Measurements from ENCODE around the gene ARL5A. TPM values are rescaled to one million over a fixed set of nuclear protein-coding genes. Genes with fewer than 3 reads are reported as not detected.
"Not testable (repeated sequence)": the region's sequence is repeated elsewhere in the genome, so short reads cannot be mapped to it uniquely, and the experiment has no call there.

The ARL5A gene
- total RNA-seq, 5 donors from 2014 or later (not counting 1 experiment from before 2014, with no cell fraction given), result 24.4 to 44.8 (median 35.1) TPM

- no peak for DNase-seq
- Histone ChIP-seq H3K9me3 (no peaks in the 10 kb centered on the region), H3K27ac (ENCODE audit: low read length) (no peak overlapping the region), H3K4me1 (ENCODE audit: control insufficient read depth in 1 of 2, extremely low read depth in 1 of 2, insufficient read depth in 2 of 2, low read length in 2 of 2) (no peaks in the 10 kb centered on the region), H3K4me3 (ENCODE audit: control insufficient read depth in 1 of 2, extremely low read depth in 1 of 2, low read length in 1 of 2) (no peak overlapping the region), H3K36me3 (ENCODE audit: control insufficient read depth in 2 of 2, extremely low read depth in 1 of 2, insufficient read depth in 1 of 2, low read length in 1 of 2) (peaks cover 0 to 3% of the 10 kb centered on the region in 2 donors), H3K27me3 (replicated peaks in 1 of 2; ENCODE audit: control insufficient read depth in 2 of 2, extremely low read depth in 1 of 2, insufficient read depth in 2 of 2, low read length in 1 of 2) (no peaks in the 10 kb centered on the region)
- H3K4me3 Mint-ChIP-seq, result no peak overlapping the region
- H3K27me3 Mint-ChIP-seq, result no peaks in the 10 kb centered on the region
- ChIA-PET POLR2A (no interaction called here), CTCF (no interaction called here)
- peaks cover 0 to 10% (median 0%) of the 10 kb centered on the region in 3 donors for H3K9me3 Mint-ChIP-seq
- no peak overlapping the region for H3K27ac Mint-ChIP-seq
- H3K4me1 Mint-ChIP-seq, result no peaks in the 10 kb centered on the region
- 85% methylated on average over 2 of the region's 4 CpGs for WGBS (ENCODE audit: insufficient coverage)
- ATAC-seq (replicated peaks in 1 of 4), result no peak
- peaks cover 35% of the 10 kb centered on the region for H3K36me3 Mint-ChIP-seq
Measured at GRCh38 chr2:151795646-151796240, 32.5 kb downstream of the ARL5A start.

DNA sequence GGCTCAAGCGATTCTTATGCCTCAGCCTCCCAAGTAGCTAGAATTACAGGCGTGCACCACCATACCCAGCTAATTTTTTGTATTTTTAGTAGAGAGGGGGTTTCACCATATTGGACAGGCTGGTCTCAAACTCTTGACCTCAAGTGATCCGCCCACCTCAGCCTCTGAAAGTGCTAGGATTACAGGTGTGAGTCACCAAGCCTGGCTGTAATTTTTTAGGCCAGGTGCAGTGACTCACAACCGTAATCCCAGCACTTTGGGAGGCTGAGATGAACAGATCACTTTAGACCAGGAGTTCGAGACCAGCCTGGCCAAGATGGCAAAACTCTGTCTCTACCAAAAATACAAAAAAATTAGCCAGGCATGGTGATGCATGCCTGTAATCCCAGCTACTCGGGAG is 33.8 kb downstream of the ARL5A start:
- H3K27ac Mint-ChIP-seq; H3K27me3 ChIP-seq (replicated peaks in 1 of 2; ENCODE audit: control insufficient read depth in 2 of 2, extremely low read depth in 1 of 2, insufficient read depth in 2 of 2, low read length in 1 of 2); H3K4me1 ChIP-seq (ENCODE audit: control insufficient read depth in 1 of 2, extremely low read depth in 1 of 2, insufficient read depth in 2 of 2, low read length in 2 of 2); H3K36me3 ChIP-seq (ENCODE audit: control insufficient read depth in 2 of 2, extremely low read depth in 1 of 2, insufficient read depth in 1 of 2, low read length in 1 of 2); H3K4me1 Mint-ChIP-seq; CTCF ChIA-PET; H3K9me3 Mint-ChIP-seq; H3K4me3 ChIP-seq (ENCODE audit: control insufficient read depth in 1 of 2, extremely low read depth in 1 of 2, low read length in 1 of 2); POLR2A ChIA-PET; H3K4me3 Mint-ChIP-seq; H3K27me3 Mint-ChIP-seq; H3K9me3 ChIP-seq; H3K27ac ChIP-seq (ENCODE audit: low read length); ATAC-seq (replicated peaks in 1 of 4); DNase-seq: not testable (repeated sequence)
- WGBS (ENCODE audit: insufficient coverage), result 95% methylated on average over 3 of the region's 6 CpGs
- H3K36me3 Mint-ChIP-seq, result peaks cover 35% of the 10 kb centered on the region

GRCh38 chr2:151793123-151793522 is 35.1 kb downstream of the ARL5A start:
- peaks cover 0 to 3% of the 10 kb centered on the region in 2 donors for H3K36me3 ChIP-seq (ENCODE audit: control insufficient read depth in 2 of 2, extremely low read depth in 1 of 2, insufficient read depth in 1 of 2, low read length in 1 of 2)
- Mint-ChIP-seq H3K27me3 (no peaks in the 10 kb centered on the region), H3K4me3 (no peak overlapping the region), H3K4me1 (no peaks in the 10 kb centered on the region), H3K36me3 (peaks cover 37% of the 10 kb centered on the region), H3K27ac (no peak overlapping the region), H3K9me3 (peaks cover 0 to 10% (median 0%) of the 10 kb centered on the region in 3 donors)
- H3K9me3 ChIP-seq, result no peaks in the 10 kb centered on the region
- DNase-seq (no peak), ATAC-seq (replicated peaks in 1 of 4) (no peak)
- H3K4me3 ChIP-seq (ENCODE audit: control insufficient read depth in 1 of 2, extremely low read depth in 1 of 2, low read length in 1 of 2), result no peak overlapping the region
- H3K4me1 ChIP-seq (ENCODE audit: control insufficient read depth in 1 of 2, extremely low read depth in 1 of 2, insufficient read depth in 2 of 2, low read length in 2 of 2), result no peaks in the 10 kb centered on the region
- H3K27me3 ChIP-seq (replicated peaks in 1 of 2; ENCODE audit: control insufficient read depth in 2 of 2, extremely low read depth in 1 of 2, insufficient read depth in 2 of 2, low read length in 1 of 2), result no peaks in the 10 kb centered on the region
- H3K27ac ChIP-seq (ENCODE audit: low read length), result no peak overlapping the region
- ChIA-PET CTCF (no interaction called here), POLR2A (no interaction called here)
- no CpG with 5 or more reads among the region's 3 CpGs for WGBS (ENCODE audit: insufficient coverage)

DNA sequence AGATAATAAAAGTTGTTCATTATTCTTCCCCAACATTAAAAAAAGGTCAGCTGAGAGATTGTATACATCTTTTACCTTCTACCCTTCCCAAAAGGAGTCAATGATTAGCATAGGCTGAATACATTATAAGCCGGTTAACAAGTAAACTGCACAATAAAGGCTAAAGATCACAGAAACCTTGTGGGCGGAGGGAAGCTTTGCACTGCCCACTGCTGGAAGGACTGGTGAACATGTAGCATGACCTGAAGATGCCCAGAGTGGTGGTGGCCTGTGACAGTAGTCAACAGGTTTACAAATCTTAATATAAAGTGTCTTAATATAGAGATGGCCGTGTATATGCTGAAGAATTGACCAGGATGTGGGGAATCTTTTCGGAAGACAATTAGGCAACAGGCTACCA is 35.6 kb downstream of the ARL5A start:
- WGBS (ENCODE audit: insufficient coverage), result 100% methylated on average over 1 of the region's 4 CpGs
- peaks cover 0 to 3% of the 10 kb centered on the region in 2 donors for H3K36me3 ChIP-seq (ENCODE audit: control insufficient read depth in 2 of 2, extremely low read depth in 1 of 2, insufficient read depth in 1 of 2, low read length in 1 of 2)
- H3K4me3 ChIP-seq (ENCODE audit: control insufficient read depth in 1 of 2, extremely low read depth in 1 of 2, low read length in 1 of 2), result no peak overlapping the region
- DNase-seq (no peak), ATAC-seq (replicated peaks in 1 of 4) (no peak)
- Mint-ChIP-seq H3K27ac (no peak overlapping the region), H3K27me3 (no peaks in the 10 kb centered on the region), H3K4me3 (no peak overlapping the region), H3K36me3 (peaks cover 37% of the 10 kb centered on the region), H3K9me3 (peaks cover 0 to 10% (median 0%) of the 10 kb centered on the region in 3 donors), H3K4me1 (no peaks in the 10 kb centered on the region)
- H3K9me3 ChIP-seq, result no peaks in the 10 kb centered on the region
- H3K4me1 ChIP-seq (ENCODE audit: control insufficient read depth in 1 of 2, extremely low read depth in 1 of 2, insufficient read depth in 2 of 2, low read length in 2 of 2), result no peaks in the 10 kb centered on the region
- CTCF ChIA-PET, result no interaction called here
- POLR2A ChIA-PET, result no interaction called here
- H3K27ac ChIP-seq (ENCODE audit: low read length), result no peak overlapping the region
- H3K27me3 ChIP-seq (replicated peaks in 1 of 2; ENCODE audit: control insufficient read depth in 2 of 2, extremely low read depth in 1 of 2, insufficient read depth in 2 of 2, low read length in 1 of 2), result no peaks in the 10 kb centered on the region

- no peaks in the 10 kb centered on the region for H3K4me1 ChIP-seq (ENCODE audit: control insufficient read depth in 1 of 2, extremely low read depth in 1 of 2, insufficient read depth in 2 of 2, low read length in 2 of 2)
- ChIA-PET CTCF (interaction anchor here in 1 of 2 donors (0.7 kb wide), 1 partner anchor 243 kb away, joined by 7 read pairs; no protein-coding TSS in a partner anchor), POLR2A (no interaction called here)
- H3K27me3 ChIP-seq (replicated peaks in 1 of 2; ENCODE audit: control insufficient read depth in 2 of 2, extremely low read depth in 1 of 2, insufficient read depth in 2 of 2, low read length in 1 of 2), result no peaks in the 10 kb centered on the region
- Mint-ChIP-seq H3K9me3 (peaks cover 0 to 10% (median 0%) of the 10 kb centered on the region in 3 donors), H3K27ac (no peak overlapping the region), H3K4me3 (no peak overlapping the region), H3K4me1 (no peaks in the 10 kb centered on the region), H3K27me3 (no peaks in the 10 kb centered on the region), H3K36me3 (peaks cover 30% of the 10 kb centered on the region)
- H3K27ac ChIP-seq (ENCODE audit: low read length), result no peak overlapping the region
- ATAC-seq (replicated peaks in 1 of 4) (no peak), DNase-seq (no peak)
- WGBS (ENCODE audit: insufficient coverage), result no CpG with 5 or more reads among the region's 3 CpGs
- peaks cover 0 to 3% of the 10 kb centered on the region in 2 donors for H3K36me3 ChIP-seq (ENCODE audit: control insufficient read depth in 2 of 2, extremely low read depth in 1 of 2, insufficient read depth in 1 of 2, low read length in 1 of 2)
- no peak overlapping the region for H3K4me3 ChIP-seq (ENCODE audit: control insufficient read depth in 1 of 2, extremely low read depth in 1 of 2, low read length in 1 of 2)
- no peaks in the 10 kb centered on the region for H3K9me3 ChIP-seq
Measured at GRCh38 chr2:151791545-151791944, 36.7 kb downstream of the ARL5A start.

GRCh38 chr2:151790689-151791088 is 37.5 kb downstream of the ARL5A start:
- Mint-ChIP-seq H3K9me3 (peaks cover 0 to 10% (median 0%) of the 10 kb centered on the region in 3 donors), H3K4me1 (no peaks in the 10 kb centered on the region), H3K4me3 (no peak overlapping the region), H3K27ac (no peak overlapping the region), H3K27me3 (no peaks in the 10 kb centered on the region), H3K36me3 (peaks cover 24% of the 10 kb centered on the region)
- no CpG with 5 or more reads among the region's 1 CpG for WGBS (ENCODE audit: insufficient coverage)
- no peaks in the 10 kb centered on the region for H3K9me3 ChIP-seq
- POLR2A ChIA-PET, result no interaction called here
- H3K4me3 ChIP-seq (ENCODE audit: control insufficient read depth in 1 of 2, extremely low read depth in 1 of 2, low read length in 1 of 2), result no peak overlapping the region
- ATAC-seq (replicated peaks in 1 of 4), result no peak
- no peak overlapping the region for H3K27ac ChIP-seq (ENCODE audit: low read length)
- H3K4me1 ChIP-seq (ENCODE audit: control insufficient read depth in 1 of 2, extremely low read depth in 1 of 2, insufficient read depth in 2 of 2, low read length in 2 of 2), result no peaks in the 10 kb centered on the region
- CTCF ChIA-PET, result no interaction called here
- H3K27me3 ChIP-seq (replicated peaks in 1 of 2; ENCODE audit: control insufficient read depth in 2 of 2, extremely low read depth in 1 of 2, insufficient read depth in 2 of 2, low read length in 1 of 2), result no peaks in the 10 kb centered on the region
- peaks cover 0 to under 1% of the 10 kb centered on the region in 2 donors for H3K36me3 ChIP-seq (ENCODE audit: control insufficient read depth in 2 of 2, extremely low read depth in 1 of 2, insufficient read depth in 1 of 2, low read length in 1 of 2)
- DNase-seq, result no peak

Measured in T-cell (primary cell).